GM18873 (cell line): Measurements from ENCODE around the gene CCDC47.
"Not testable (repeated sequence)": the region's sequence is repeated elsewhere in the genome, so short reads cannot be mapped to it uniquely, and the experiment has no call there.

Experiments used
- ATAC-seq: cut with Tn5 transposase; IDR thresholded peaks from one replicate; pipeline ENCODE4 v1.9.1; 2021; ENCODE audit warnings: mild to moderate bottlenecking, moderate library complexity, moderate number of reproducible peaks; ENCODE audit not compliant: unreplicated experiment, low FRiP score

Gene CCDC47, protein sequence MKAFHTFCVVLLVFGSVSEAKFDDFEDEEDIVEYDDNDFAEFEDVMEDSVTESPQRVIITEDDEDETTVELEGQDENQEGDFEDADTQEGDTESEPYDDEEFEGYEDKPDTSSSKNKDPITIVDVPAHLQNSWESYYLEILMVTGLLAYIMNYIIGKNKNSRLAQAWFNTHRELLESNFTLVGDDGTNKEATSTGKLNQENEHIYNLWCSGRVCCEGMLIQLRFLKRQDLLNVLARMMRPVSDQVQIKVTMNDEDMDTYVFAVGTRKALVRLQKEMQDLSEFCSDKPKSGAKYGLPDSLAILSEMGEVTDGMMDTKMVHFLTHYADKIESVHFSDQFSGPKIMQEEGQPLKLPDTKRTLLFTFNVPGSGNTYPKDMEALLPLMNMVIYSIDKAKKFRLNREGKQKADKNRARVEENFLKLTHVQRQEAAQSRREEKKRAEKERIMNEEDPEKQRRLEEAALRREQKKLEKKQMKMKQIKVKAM

GRCh38 chr17:63773272-63774140 is at the start of gene CCDC47:
TSS of gene CCDC47 (minus strand) at chr17:63773597. CDS start at chr17:63766175, 7,422 bp downstream.
- ATAC-seq = peak; percentile 83

GRCh38 chr17:63822537-63822936 is 49.1 kb upstream of the CCDC47 start:
- ATAC-seq = no peak

GRCh38 chr17:63821804-63822203 is 48.4 kb upstream of the CCDC47 start:
- no peak for ATAC-seq

- ATAC-seq = no peak
These were observed 47.7 kb upstream of the CCDC47 start for GRCh38 chr17:63820963-63821561.

DNA sequence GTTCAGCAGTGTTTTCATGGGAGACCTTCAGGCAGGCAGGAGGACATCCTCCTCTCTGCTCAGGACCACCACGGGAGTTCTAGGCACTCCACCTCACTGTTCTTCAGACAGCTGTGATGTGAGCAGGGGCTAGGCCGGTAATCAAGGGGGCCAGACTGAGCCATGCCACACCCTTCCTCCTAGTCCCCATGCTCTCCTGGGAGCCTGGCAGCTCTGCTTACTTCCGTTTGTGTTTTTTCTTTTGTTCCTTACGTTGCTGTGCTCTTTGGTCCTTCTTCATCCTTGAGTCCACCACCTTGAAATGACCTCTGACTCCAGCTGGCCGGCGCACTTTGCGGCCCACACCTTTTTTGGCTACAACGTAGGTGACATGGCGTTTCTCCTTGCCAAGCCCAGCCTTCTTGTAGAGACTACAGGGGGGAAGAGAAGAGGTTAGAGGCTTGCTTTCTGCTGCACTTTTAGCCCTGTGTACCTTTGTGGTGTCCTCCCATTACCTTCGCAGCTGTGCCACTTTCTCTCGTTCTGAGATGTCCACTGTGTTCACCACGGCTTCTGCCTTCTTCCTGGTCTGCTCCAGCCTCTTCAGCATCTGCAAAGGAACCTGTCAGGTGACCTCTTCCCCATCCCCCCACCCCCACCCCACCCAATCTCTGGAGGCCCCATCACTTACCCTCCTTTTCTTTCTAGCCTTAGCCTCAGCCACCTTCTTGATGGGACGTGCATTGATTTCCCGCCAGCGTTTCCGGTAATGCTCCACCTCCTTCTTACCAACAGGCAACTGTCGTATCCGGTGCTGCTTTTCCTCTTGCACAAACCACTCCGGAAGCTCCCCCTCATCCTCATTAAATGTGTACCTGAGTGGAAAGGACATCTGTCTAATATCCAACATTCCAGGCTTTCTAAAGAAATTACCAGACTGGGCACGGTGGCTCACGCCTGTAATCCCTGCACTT is 46.5 kb upstream of the CCDC47 start:
- no peak for ATAC-seq

- ATAC-seq = no peak
These were observed 45.7 kb upstream of the CCDC47 start for GRCh38 chr17:63819131-63819530.

DNA sequence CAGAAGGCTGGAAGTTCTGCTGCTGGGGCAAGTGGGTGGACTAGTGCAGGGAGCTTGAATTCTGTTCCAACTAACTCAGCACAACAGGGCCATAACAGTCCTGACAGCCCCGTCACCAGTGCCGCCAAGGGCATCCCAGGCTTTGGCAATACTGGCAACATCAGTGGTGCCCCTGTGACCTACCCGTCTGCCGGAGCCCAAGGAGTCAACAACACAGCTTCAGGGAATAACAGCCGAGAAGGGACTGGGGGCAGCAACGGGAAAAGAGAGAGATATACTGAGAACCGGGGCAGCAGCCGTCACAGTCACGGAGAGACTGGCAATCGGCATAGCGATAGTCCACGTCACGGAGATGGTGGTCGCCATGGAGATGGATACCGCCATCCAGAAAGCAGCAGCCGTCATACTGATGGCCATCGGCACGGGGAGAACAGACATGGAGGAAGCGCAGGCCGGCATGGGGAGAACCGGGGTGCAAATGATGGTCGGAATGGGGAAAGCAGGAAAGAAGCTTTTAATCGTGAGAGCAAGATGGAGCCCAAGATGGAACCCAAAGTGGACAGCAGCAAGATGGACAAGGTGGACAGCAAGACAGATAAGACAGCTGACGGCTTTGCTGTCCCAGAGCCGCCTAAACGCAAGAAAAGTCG is 44.5 kb upstream of the CCDC47 start:
- no peak for ATAC-seq

GRCh38 chr17:63816669-63817068 is 43.3 kb upstream of the CCDC47 start:
- ATAC-seq = no peak

GRCh38 chr17:63816123-63816522 is 42.7 kb upstream of the CCDC47 start:
- ATAC-seq = no peak

- no peak for ATAC-seq
These were observed 36.6 kb upstream of the CCDC47 start for GRCh38 chr17:63809970-63810369.

GRCh38 chr17:63805591-63805990 is 32.2 kb upstream of the CCDC47 start:
- no peak for ATAC-seq

DNA sequence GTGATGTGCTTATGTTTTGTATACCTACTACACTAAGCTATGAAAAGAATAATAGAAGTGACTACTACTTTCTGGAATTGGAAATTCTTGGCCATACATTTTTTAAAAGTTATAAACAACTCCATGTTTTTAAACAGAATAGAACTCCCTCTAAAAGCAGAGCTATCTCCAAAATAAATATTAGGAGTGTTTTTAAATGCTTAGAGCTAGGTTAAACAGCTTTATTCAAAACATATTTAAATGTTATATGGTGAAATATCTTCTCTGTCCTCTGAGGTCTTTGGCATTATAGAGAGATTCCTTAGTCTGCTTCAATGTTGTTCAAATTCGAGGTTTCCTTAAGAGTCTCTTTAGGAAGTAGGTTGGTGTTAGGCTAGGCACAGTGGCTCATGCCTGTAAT is 30.9 kb upstream of the CCDC47 start:
- no peak for ATAC-seq

DNA sequence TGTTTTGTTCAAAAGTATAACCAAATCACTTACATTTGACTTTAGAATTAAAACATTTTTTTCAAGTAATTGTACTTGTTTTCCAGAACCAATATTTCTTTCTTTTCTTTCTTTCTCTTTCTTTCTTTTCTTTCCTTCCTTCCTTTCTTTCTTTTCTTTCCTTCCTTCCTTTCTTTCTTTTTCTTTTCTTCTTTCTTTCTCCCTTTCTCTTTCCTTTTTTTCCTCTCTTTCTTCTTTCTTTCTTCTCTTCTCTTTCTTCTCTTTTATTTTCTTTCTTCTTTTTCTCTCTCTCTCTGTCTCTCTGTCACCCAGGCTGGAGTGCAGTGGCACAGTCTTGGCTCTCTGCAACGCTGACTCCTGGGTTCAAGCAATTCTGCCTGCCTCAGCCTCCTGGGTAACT is 27.4 kb upstream of the CCDC47 start:
- no peak for ATAC-seq

DNA sequence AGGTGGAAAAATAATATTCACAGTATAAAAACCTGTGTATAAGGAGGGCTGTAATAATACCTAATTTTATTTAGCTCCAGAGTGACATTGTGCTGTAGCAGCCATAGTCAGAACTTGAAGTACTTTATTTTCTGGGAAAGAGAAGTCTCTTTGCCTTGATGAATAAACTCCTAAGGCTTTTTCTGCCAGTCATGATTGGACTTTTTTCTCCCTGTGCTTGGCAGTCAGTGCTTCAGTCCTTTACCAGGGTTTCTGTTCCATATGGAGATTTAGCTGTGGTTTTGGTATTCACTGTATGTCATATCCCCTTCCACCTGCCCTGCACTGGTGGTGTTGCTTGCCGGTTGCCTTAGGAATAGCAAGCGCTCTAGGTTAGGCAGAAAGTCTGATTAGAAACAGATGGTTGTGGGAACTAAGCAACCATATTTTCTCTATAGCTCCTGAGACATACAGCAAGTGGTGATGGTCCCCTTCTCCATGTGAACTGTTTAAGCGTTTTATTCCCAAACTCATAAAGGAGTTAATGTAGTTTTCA is 25.2 kb upstream of the CCDC47 start:
- no peak for ATAC-seq

DNA sequence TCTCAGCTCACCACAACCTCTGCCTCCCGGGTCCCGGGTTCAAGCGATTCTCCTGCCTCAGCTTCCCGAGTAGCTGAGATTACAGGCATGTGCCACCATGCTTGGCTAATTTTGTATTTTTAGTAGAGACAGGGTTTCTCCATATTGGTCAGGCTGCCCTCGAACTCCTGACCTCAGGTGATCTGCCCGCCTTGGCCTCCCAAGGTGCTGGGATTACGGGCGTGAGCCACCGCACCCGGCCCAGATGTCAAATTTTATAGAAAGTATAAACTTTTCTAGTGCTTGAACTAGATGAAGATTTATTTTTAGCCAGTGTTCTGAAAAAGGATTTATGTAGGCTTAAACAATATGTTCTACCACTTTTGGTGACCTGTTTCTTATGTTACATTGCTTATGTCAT is 23.0 kb upstream of the CCDC47 start:
- ATAC-seq = not testable (repeated sequence)

- no peak for ATAC-seq
These were observed 18.8 kb upstream of the CCDC47 start for GRCh38 chr17:63792055-63792729.

DNA sequence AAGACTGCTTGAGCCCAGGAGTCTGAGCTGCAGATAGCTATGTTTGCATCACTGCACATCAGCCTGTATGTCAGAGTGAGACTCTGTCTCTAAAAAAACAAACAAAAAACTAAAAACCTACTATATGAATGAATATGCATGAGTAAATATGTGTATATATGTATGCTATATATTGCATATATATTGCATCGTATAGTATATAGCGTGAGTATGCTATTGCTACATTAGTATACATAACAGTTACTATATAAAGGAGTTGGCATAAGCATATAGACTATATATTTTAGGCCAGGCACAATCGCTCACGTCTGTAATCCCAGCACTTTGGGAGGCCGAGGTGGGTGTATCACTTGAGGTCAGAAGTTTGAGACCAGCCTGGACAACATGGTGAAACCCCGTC is 16.7 kb upstream of the CCDC47 start:
- no peak for ATAC-seq

- no peak for ATAC-seq
These were observed 13.7 kb upstream of the CCDC47 start for GRCh38 chr17:63786971-63787711.
